Caki2 (cell line): Measurements from ENCODE around the gene EWSR1. TPM values are rescaled to one million over a fixed set of nuclear protein-coding genes. Genes with fewer than 3 reads are reported as not detected.

Experiments
- DNase-seq: peaks from one replicate; pipeline ENCODE4 v3.0.0-alpha.2; 2015; ENCODE audit warnings: low read depth
- in situ Hi-C: cut with HindIII; loops from 2 replicates; pipeline ENCODE4 v1.10.0; 2016; ENCODE audit warnings: low sequenced_read_pairs, low pct_unique_long_range_greater_than_20kb, mixed read lengths
- total RNA-seq: library from RNA; depleted of rRNA; stranded (reverse); fragments of >200 nt; shearing (Covaris generic); gene quantifications from 2 replicates; pipeline ENCODE4 v1.2.3, GENCODE V29; 2014; ENCODE audit warnings: low replicate concordance

The EWSR1 gene
- total RNA-seq, 1 experiment from 2014 or later, result 173 TPM

DNA sequence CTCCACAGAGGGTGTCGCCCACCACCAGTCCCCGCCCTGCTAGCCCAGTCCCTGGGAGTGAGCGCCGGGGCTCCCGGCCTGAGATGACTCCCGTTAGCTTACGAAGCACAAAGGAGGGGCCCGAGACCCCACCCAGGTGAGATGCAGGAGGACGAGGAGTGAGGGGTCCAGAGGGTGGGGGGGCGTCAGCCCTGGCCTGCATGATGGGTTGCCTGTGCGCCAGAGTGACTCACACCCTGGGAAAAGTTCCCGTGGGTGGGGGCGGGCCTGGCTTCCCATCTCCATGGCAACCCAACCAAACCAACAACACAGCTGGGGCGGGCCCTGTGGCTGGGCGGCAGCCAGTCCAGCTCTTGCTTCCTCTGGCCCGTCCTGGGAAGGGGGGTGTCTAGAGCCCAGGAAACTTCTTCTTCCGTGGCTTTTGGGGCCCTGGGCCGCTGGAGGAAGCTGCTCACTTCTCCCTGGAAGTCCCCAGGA, 42.8 kb downstream of the EWSR1 start:
- DNase-seq, result peak; percentile 95
- in situ Hi-C loops, result no loop called here

GRCh38 chr22:29311464-29312217, 43.6 kb downstream of the EWSR1 start:
- in situ Hi-C loops, result no loop called here
- DNase-seq, result no peak

GRCh38 chr22:29312218-29313125, 44.4 kb downstream of the EWSR1 start:
- DNase-seq, result no peak
- in situ Hi-C loops, result no loop called here

DNA sequence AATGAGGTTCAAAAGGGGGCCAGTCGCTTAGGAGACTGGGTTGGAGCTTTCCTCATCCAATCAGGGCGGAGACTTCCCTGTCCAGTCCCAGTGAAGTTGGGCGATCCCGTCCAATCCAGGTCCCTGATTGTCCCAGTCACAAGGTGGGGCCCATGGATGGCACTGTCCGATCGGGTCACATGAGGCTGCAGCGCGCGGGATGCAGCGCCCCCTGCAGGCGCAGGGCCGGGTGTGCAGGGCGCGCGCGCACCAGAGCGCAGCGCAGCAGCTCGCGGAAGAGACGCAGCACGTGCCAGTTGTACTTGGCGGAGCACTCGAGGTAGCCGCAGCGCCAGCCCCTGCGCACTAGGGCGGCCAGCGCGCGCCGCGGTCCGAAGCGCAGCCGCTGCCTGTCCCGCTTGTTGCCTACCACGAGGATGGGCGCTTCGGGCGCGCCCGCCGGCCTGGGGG, 45.1 kb downstream of the EWSR1 start:
- in situ Hi-C loops, result no loop called here
- no peak for DNase-seq

- no peak for DNase-seq
- in situ Hi-C loops, result no loop called here
Observed at GRCh38 chr22:29313576-29314466, 45.8 kb downstream of the EWSR1 start.

DNA sequence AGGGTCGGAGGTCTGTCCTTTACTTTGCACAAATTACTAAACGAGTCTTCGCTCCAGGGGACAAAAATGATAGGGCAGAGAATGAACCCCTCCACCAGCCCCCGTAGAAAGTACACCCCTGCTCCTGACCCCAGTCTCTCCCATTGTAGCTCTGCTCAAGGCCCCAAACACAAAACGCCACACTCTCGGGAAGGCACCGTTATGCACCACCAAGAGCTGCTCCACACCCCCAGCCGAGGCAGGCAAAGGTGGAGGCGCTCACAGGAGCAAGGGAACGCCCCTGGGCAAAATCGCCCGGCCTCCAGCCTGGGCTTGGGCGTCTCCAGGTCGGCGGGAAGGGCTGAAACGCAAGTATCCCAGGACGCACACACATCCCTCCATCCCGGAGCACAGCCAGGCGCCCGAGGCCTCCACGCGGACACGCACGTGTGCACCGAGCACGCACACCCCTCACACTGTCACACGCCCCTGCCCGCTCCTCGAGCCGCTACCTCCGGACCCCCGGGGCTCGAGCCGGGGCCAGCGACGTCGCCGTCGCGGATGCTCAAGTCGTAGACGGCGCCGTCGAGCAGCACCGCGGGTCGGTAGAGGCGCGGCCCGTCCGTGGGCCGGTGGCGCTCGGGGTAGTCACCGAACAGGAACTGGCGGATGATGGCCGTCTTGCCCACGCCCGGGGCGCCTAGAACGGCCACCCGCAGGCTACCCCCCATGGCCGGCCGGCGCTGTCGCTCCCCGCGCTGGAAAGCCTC, 46.6 kb downstream of the EWSR1 start:
- in situ Hi-C loops, result no loop called here
- DNase-seq, result no peak

- no peak for DNase-seq
- in situ Hi-C loops, result no loop called here
Observed at GRCh38 chr22:29315286-29316140, 47.4 kb downstream of the EWSR1 start, which contains the start of gene RASL10A. Gene RASL10A (minus strand): TSS chr22:29315697. CDS start chr22:29315246, 451 bp downstream.

GRCh38 chr22:29316141-29316828, 48.2 kb downstream of the EWSR1 start:
- DNase-seq, result no peak
- in situ Hi-C loops, result no loop called here

DNA sequence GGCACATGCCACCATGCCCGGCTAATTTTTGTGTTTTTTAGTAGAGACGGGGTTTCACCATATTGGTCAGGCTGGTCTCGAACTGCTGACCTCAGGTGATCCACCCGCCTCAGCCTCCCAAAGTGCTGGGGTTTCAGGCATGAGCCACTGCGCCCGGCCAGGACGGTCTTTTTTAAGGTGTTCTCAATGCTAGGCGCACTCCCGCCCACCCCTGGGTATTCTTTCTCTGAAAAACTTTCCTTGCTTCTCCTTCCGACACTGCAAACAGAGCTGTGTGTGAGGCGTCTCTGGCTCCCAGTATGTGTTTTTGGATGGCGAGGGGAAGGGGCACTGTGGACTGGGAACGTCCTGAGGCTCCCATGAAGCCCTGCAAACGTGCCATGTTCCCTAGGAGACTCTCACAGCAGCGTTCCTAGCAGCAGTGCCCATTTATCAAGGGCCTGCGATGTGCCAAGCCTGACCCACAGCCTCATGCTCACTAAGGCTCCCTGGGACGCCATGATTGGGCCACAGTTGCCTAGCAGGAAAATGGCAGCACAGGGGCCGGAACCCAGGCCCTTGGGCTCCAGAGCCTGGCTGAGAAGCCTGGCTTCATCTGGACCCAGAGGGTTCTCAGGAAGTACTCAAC, 49.9 kb downstream of the EWSR1 start:
- no peak for DNase-seq
- in situ Hi-C loops, result no loop called here

- in situ Hi-C loops, result no loop called here
- no peak for DNase-seq
Observed at GRCh38 chr22:29319072-29319471, 51.0 kb downstream of the EWSR1 start.

DNA sequence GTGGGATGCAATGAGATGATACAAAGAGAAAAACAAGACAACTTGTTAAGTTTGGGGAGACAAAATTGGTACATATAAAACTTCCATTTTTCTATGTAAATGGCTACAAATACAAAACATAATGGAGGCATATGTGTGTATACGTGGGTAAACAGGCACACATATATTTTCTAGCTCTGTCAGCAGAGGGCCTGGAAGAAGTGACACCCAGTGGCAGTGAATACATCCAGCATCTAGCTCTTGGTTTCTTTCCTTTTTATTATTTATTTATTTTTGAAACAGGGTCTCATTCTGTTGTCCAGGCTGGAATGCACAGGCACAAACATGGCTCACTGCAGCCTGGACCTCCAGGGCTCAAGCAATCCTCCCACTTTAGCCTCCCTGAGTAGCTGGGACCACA, 52.5 kb downstream of the EWSR1 start:
- DNase-seq, result no peak
- in situ Hi-C loops, result no loop called here

- in situ Hi-C loops, result no loop called here
- no peak for DNase-seq
Observed at GRCh38 chr22:29323641-29324040, 55.6 kb downstream of the EWSR1 start.

DNA sequence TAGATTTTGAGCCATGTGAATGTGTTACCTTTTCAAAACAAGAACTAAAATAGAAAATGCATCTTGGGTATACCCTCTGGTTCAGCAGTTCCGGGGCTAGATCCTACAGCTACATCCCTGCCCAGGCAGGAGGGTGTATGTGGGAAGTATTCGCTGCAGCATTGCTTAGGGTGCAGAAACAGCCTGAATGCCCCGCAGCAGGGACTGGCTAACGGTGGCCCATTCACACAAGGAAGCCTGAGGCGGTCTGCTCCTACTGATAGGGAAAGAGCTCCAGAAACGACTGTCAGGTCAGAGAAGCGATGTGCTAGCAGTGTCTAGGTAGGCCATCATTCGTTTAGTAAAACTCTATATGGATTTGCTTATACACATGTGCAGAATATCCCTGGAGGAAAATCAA, 57.3 kb downstream of the EWSR1 start:
- in situ Hi-C loops, result no loop called here
- no peak for DNase-seq

DNA sequence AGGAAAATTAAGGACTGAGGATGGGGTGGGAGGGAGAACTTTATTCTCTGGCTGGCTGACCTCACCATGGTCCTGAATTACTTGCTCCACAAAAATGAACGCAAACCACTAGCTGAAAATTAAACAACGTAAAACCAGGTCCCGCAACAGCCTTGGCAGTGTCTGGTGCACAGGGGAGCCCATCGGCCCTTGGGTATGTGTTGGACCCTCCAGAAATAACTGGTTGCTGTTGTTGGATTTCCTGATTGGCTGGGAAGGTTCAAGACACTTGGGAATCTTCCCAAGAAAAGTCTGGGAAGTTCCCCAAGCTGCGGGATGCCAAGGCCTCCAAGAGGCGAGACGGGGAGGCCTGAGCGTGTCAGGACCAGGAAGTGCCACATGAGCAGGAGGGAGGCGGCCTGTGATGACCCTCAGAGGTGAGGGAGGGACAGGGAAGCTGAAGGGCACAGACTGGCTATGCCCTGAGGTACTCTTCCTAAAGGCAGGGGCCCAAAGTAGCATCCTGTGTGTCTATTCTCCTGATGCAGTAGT, 57.8 kb downstream of the EWSR1 start:
- DNase-seq, result no peak
- in situ Hi-C loops, result no loop called here

DNA sequence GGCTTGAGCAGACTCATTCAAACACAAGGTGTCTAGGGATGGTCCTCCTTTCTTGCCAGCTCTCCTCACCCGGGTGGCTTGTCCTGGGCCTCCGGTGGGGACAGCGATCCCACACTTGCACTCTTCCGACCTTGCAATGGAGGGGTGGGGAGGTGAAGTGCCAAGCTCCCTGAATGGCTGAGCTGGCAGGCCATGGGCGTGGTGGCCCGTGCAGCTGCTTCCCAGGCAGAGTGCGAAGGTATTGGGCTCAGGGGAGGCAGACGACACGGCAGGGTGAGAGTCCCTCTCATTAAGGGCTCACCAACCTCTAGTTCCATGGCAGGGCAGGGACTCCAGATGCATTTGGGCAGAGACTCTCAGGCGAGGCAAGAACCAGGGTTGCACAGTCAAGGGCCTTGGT, 58.4 kb downstream of the EWSR1 start:
- no peak for DNase-seq
- in situ Hi-C loops, result no loop called here
